HL-60 (cell line): ENCODE results near the gene OGG1.
"Not testable (repeated sequence)": the region's sequence is repeated elsewhere in the genome, so short reads cannot be mapped to it uniquely, and the experiment has no call there.

Source experiments
- DNase-seq, 2 experiments: peaks; one replicate each; pipeline ENCODE4 v3.0.0-alpha.2; 2010 to 2020; ENCODE audit warnings: low read depth in 1 of 2, low spot score in 1 of 2
- H3K27ac ChIP-seq: fragments of 250-450 bp; sonication (Bioruptor Pico); replicated peaks from 2 replicates; pipeline ENCODE4 v1.5.1; 2020; ENCODE audit warnings: mild to moderate bottlenecking, moderate library complexity
- H3K27me3 ChIP-seq: fragments of 250-450 bp; sonication (Bioruptor Pico); 2 replicates; pipeline ENCODE4 v1.5.1; 2021; ENCODE audit warnings: mild to moderate bottlenecking, moderate library complexity; ENCODE audit not compliant: insufficient read depth, poor library complexity, severe bottlenecking
- H3K4me3 ChIP-seq: replicated peaks from 2 replicates; pipeline ENCODE4 v1.5.1; 2011; ENCODE audit warnings: mild to moderate bottlenecking, control low read depth, low read length; ENCODE audit not compliant: insufficient read depth
- CTCF ChIP-seq: IDR thresholded peaks from one replicate; pipeline ENCODE4 v1.5.1; 2011; ENCODE audit warnings: low read length, control low read depth, inconsistent platforms; ENCODE audit not compliant: insufficient read depth
- GABPA ChIP-seq: IDR thresholded peaks from 2 replicates; pipeline ENCODE4 v1.6.1; 2012; ENCODE audit warnings: low read depth
- POLR2AphosphoS5 ChIP-seq: IDR thresholded peaks from 2 replicates; pipeline ENCODE4 v1.6.1; 2012; ENCODE audit warnings: low read depth
- REST ChIP-seq: IDR thresholded peaks from 2 replicates; pipeline ENCODE4 v1.6.1; 2012; ENCODE audit warnings: low read depth; ENCODE audit not compliant: insufficient replicate concordance
- SPI1 ChIP-seq: IDR thresholded peaks from 2 replicates; pipeline ENCODE4 v1.6.1; 2012; ENCODE audit warnings: low read depth, mild to moderate bottlenecking, borderline replicate concordance

The OGG1 gene

GRCh38 chr3:9769426-9770275 is 19.9 kb downstream of the OGG1 start, which contains the start of gene CAMK1:
CAMK1 (minus strand) TSS chr3:9769947; CDS start chr3:9767749, 2,198 bp downstream.
- H3K27ac ChIP-seq, result peak within 1 kb of the TSS; percentile 64
- peak within 1 kb of the TSS; percentile 80 for H3K4me3 ChIP-seq
- no peak for TF ChIP-seq CTCF
- TF ChIP-seq REST, result no peak
- TF ChIP-seq SPI1, result no peak
- peak; percentile 36; the same call in 1 of the 2 replicates for TF ChIP-seq POLR2AphosphoS5
- TF ChIP-seq GABPA, result no peak
- peak in 1 of 2 experiments; percentile 74 for DNase-seq
- H3K27me3 ChIP-seq, result no peaks in the 10 kb centered on the region

GRCh38 chr3:9770276-9770812 is 20.6 kb downstream of the OGG1 start:
- H3K27ac ChIP-seq, result peak overlapping the region; percentile 64
- TF ChIP-seq CTCF, result no peak
- TF ChIP-seq POLR2AphosphoS5, result no peak
- no peak for TF ChIP-seq SPI1
- no peak for TF ChIP-seq GABPA
- TF ChIP-seq REST, result no peak
- H3K27me3 ChIP-seq, result no peaks in the 10 kb centered on the region
- peak overlapping the region; percentile 80 for H3K4me3 ChIP-seq
- DNase-seq, result no peak

- not testable (repeated sequence) for H3K27me3 ChIP-seq, H3K4me3 ChIP-seq, DNase-seq, H3K27ac ChIP-seq
Observed at GRCh38 chr3:9771007-9771406, 21.3 kb downstream of the OGG1 start.

GRCh38 chr3:9776896-9777693 is 27.3 kb downstream of the OGG1 start:
- TF ChIP-seq CTCF (no peak), GABPA (no peak), REST (no peak), SPI1 (no peak), POLR2AphosphoS5 (no peak; the same call in 1 of the 2 replicates)
- no peaks in the 10 kb centered on the region for H3K27me3 ChIP-seq
- no peak for DNase-seq
- peak overlapping the region; percentile 96 for H3K27ac ChIP-seq
- no peak overlapping the region for H3K4me3 ChIP-seq
